Measurements from ENCODE around the gene NDUFB5. TPM values are rescaled to one million over a fixed set of nuclear protein-coding genes. Genes with fewer than 3 reads are reported as not detected.

Gene NDUFB5
- total RNA-seq, 1 experiment from 2014 or later, result 96.2 TPM

- POLR2A ChIA-PET (ENCODE audit: low non-redundant PET), result no interaction called here
- BruUV-seq (replicated peaks), result no TSS peak
- Histone ChIP-seq H3K27ac (ENCODE audit: low read depth, low read length, poor library complexity, severe bottlenecking) (no peak overlapping the region), H3K4me3 (ENCODE audit: low read depth, low read length, poor library complexity, severe bottlenecking) (no peak overlapping the region), H3K9me3 (ENCODE audit: low read depth, low read length, poor library complexity, severe bottlenecking) (no peaks in the 10 kb centered on the region), H3K36me3 (ENCODE audit: insufficient read depth, low read length, poor library complexity, severe bottlenecking) (no peaks in the 10 kb centered on the region), H3K27me3 (replicated peaks; ENCODE audit: insufficient read depth, low read depth, low read length, poor library complexity) (no peaks in the 10 kb centered on the region), H3K4me1 (ENCODE audit: insufficient read depth, low read length, poor library complexity, severe bottlenecking) (peaks cover 13% of the 10 kb centered on the region)
- CTCF ChIA-PET, result no interaction called here
- intact Hi-C loops (cut with micrococcal nuclease; ENCODE audit: unreplicated experiment), result no loop called here
- TF ChIP-seq EZH2 (IDR thresholded peaks at IDR 0.05; ENCODE audit: borderline replicate concordance, low read depth, low read length, poor library complexity, severe bottlenecking), result no peak
- no peak for TF ChIP-seq CTCF (conservative IDR thresholded peaks at IDR 0.05; ENCODE audit: low read depth, low read length)
- no peak for DNase-seq (ENCODE audit: low spot score)
These were observed 66.7 kb downstream of the NDUFB5 start for GRCh38 chr3:179671309-179671708.

- H3K27ac ChIP-seq (ENCODE audit: low read depth, low read length, poor library complexity, severe bottlenecking), result no peak overlapping the region
- H3K36me3 ChIP-seq (ENCODE audit: insufficient read depth, low read length, poor library complexity, severe bottlenecking), result no peaks in the 10 kb centered on the region
- H3K9me3 ChIP-seq (ENCODE audit: low read depth, low read length, poor library complexity, severe bottlenecking), result no peaks in the 10 kb centered on the region
- H3K4me1 ChIP-seq (ENCODE audit: insufficient read depth, low read length, poor library complexity, severe bottlenecking), result peaks cover 8% of the 10 kb centered on the region
- intact Hi-C loops (cut with micrococcal nuclease; ENCODE audit: unreplicated experiment), result no loop called here
- H3K4me3 ChIP-seq (ENCODE audit: low read depth, low read length, poor library complexity, severe bottlenecking), result no peak overlapping the region
- TF ChIP-seq CTCF (conservative IDR thresholded peaks at IDR 0.05; ENCODE audit: low read depth, low read length), result no peak
- TF ChIP-seq EZH2 (IDR thresholded peaks at IDR 0.05; ENCODE audit: borderline replicate concordance, low read depth, low read length, poor library complexity, severe bottlenecking), result no peak
- DNase-seq (ENCODE audit: low spot score), result peak; percentile 24
- BruUV-seq (replicated peaks), result no TSS peak
- no peaks in the 10 kb centered on the region for H3K27me3 ChIP-seq (replicated peaks; ENCODE audit: insufficient read depth, low read depth, low read length, poor library complexity)
- ChIA-PET CTCF (no interaction called here), POLR2A (ENCODE audit: low non-redundant PET) (no interaction called here)
These were observed 67.2 kb downstream of the NDUFB5 start for GRCh38 chr3:179671747-179672242.

- no peaks in the 10 kb centered on the region for H3K27me3 ChIP-seq (replicated peaks; ENCODE audit: insufficient read depth, low read depth, low read length, poor library complexity)
- no peak overlapping the region for H3K27ac ChIP-seq (ENCODE audit: low read depth, low read length, poor library complexity, severe bottlenecking)
- DNase-seq (ENCODE audit: low spot score), result no peak
- ChIA-PET POLR2A (ENCODE audit: low non-redundant PET) (no interaction called here), CTCF (no interaction called here)
- TF ChIP-seq CTCF (conservative IDR thresholded peaks at IDR 0.05; ENCODE audit: low read depth, low read length), result no peak
- TF ChIP-seq EZH2 (IDR thresholded peaks at IDR 0.05; ENCODE audit: borderline replicate concordance, low read depth, low read length, poor library complexity, severe bottlenecking), result no peak
- no peaks in the 10 kb centered on the region for H3K9me3 ChIP-seq (ENCODE audit: low read depth, low read length, poor library complexity, severe bottlenecking)
- H3K36me3 ChIP-seq (ENCODE audit: insufficient read depth, low read length, poor library complexity, severe bottlenecking), result no peaks in the 10 kb centered on the region
- intact Hi-C loops (cut with micrococcal nuclease; ENCODE audit: unreplicated experiment), result no loop called here
- H3K4me1 ChIP-seq (ENCODE audit: insufficient read depth, low read length, poor library complexity, severe bottlenecking), result peaks cover 5% of the 10 kb centered on the region
- BruUV-seq (replicated peaks), result no TSS peak
- H3K4me3 ChIP-seq (ENCODE audit: low read depth, low read length, poor library complexity, severe bottlenecking), result no peak overlapping the region
These were observed 68.3 kb downstream of the NDUFB5 start for GRCh38 chr3:179672918-179673317.
